Activated CD4-positive, alpha-beta memory T cell treated with anti-CD3 and anti-CD28 coated beads for 36 hours (primary cell): ENCODE data around the gene CACNA2D4. TPM values are rescaled to one million over a fixed set of nuclear protein-coding genes. Genes with fewer than 3 reads are reported as not detected.

Experiments used
- CTCF ChIA-PET: fragments of 350-600 bp; sonication (Branson Sonifier 250); formaldehyde crosslinking; loops from one replicate; lab custom pipeline; 2021; ENCODE audit warnings: antibody characterized with exemption, inconsistent platforms; lab: Charles Lee
- POLR2A ChIA-PET: fragments of 350-600 bp; sonication (Branson Sonifier 250); formaldehyde crosslinking; loops from one replicate; lab custom pipeline; 2021; ENCODE audit warnings: antibody characterized with exemption; lab: Charles Lee
- DNase-seq: peaks from one replicate; pipeline ENCODE4 v3.0.0-alpha.2; 2020
- H3K27ac Mint-ChIP-seq: one replicate; pipeline ENCODE4 v1.8.0; 2021; ENCODE audit warnings: mixed read lengths
- H3K27me3 Mint-ChIP-seq: one replicate; pipeline ENCODE4 v1.8.0; 2021; ENCODE audit warnings: mixed read lengths
- H3K36me3 Mint-ChIP-seq: one replicate; pipeline ENCODE4 v1.8.0; 2021; ENCODE audit warnings: mixed read lengths
- H3K4me1 Mint-ChIP-seq: one replicate; pipeline ENCODE4 v1.8.0; 2021; ENCODE audit warnings: low read depth, mixed read lengths
- H3K4me3 Mint-ChIP-seq: one replicate; pipeline ENCODE4 v1.8.0; 2021; ENCODE audit warnings: mild to moderate bottlenecking, mixed read lengths
- H3K9me3 Mint-ChIP-seq: one replicate; pipeline ENCODE4 v1.8.0; 2021; ENCODE audit warnings: mixed read lengths
- intact Hi-C: fragments of 100-400 bp; cut with micrococcal nuclease; formaldehyde crosslinking; loops from one replicate; pipeline ENCODE4 v1.15.1; 2023
- total RNA-seq, 2 experiments: library from RNA; stranded (reverse); gene quantifications; one replicate each; pipeline ENCODE4 v1.2.3, GENCODE V29; 2021

The CACNA2D4 gene
- total RNA-seq, 2 experiments from 2014 or later = 11.7 to 13.3 TPM

DNA sequence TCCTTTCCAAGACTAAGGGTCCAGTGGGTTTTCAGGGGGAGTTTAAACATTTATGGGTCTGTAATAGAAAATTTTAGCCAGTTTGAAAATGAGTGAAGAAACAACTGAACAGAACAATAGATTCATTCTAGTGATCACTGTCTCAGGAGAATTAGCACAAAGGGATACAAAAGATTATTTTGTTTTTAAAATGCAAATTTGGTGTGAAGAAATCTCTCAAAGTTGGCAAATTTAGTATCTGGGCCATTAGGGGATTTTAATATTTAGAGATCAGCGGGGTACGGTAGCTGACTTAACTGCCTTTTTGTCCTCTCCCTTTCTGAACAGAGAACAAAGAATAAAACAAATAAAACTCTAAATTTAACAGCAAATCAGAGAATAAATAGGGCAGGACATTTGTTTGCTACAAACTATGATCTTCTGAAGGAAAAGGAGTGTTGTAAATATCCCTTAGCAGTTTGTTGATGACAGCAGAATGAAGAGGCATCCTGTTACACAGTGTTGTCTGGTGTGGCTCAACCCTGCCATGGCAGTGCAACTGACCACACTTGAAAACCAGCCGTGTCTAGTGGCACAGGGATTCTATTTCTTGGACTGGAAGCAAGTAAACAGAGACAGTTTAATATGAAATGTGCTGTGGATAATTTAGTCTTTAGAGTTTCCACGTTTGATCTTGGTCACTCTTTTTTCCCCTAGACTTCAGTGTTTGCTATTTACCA is 144.4 kb downstream of the CACNA2D4 start:
- no peaks in the 10 kb centered on the region for H3K4me1 Mint-ChIP-seq
- H3K36me3 Mint-ChIP-seq = peaks cover 12% of the 10 kb centered on the region
- no peak for DNase-seq
- H3K27me3 Mint-ChIP-seq = no peaks in the 10 kb centered on the region
- intact Hi-C loops = no loop called here
- H3K4me3 Mint-ChIP-seq = no peak overlapping the region
- CTCF ChIA-PET = no interaction called here
- H3K9me3 Mint-ChIP-seq = no peaks in the 10 kb centered on the region
- no peak overlapping the region for H3K27ac Mint-ChIP-seq
- POLR2A ChIA-PET = no interaction called here

DNA sequence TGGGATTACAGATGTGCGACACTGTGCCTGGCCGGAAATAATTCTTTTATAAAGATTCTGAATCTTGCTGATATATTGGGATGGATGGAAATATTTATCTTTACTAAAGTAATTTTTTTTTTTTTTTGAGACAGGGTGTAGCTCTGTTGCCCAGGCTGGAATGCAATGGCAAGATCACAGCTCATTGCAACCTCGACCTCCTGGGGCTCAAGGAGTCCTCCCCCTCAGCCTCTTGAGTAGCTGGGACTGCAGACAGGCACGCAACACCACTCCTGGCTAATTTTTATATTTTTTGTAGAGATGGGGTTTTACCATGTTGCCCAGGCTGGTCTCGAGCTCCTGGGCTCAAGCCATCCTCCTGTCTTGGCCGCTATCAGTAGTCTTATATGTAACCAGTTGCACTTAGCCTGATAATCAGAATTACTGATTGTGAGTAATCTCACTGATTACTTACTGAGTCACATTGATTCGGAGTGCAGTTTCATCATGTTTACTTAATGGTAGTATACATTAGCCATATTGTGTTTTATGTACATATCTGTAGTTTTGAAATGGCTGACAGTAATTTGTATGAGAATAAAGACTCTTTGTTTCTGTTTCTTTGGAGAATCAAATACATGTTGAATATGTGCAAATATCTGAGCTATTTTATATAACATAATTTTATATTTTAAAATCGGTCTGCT is 148.5 kb downstream of the CACNA2D4 start:
- POLR2A ChIA-PET = no interaction called here
- intact Hi-C loops = no loop called here

GRCh38 chr12:1768615-1769014 is 149.8 kb downstream of the CACNA2D4 start:
- CTCF ChIA-PET = interaction anchor here (2.3 kb wide), 1 partner anchor 22 kb away, joined by 7 read pairs; no protein-coding TSS in a partner anchor
- POLR2A ChIA-PET = no interaction called here
- Mint-ChIP-seq H3K4me1 (peaks cover 4% of the 10 kb centered on the region), H3K4me3 (no peak overlapping the region), H3K36me3 (no peaks in the 10 kb centered on the region), H3K27me3 (no peaks in the 10 kb centered on the region), H3K27ac (no peak overlapping the region), H3K9me3 (no peaks in the 10 kb centered on the region)
- no peak for DNase-seq
- intact Hi-C loops = no loop called here

More for the DNA sequence above, 148.5 kb downstream of the CACNA2D4 start:
- no peak overlapping the region for H3K4me3 Mint-ChIP-seq
- H3K9me3 Mint-ChIP-seq = no peaks in the 10 kb centered on the region
- no peak for DNase-seq
- no peak overlapping the region for H3K27ac Mint-ChIP-seq
- H3K36me3 Mint-ChIP-seq = peaks cover 1% of the 10 kb centered on the region
- CTCF ChIA-PET = interaction anchor here (0.6 to 1.8 kb wide), 4 partner anchors 21 to 170 kb away, joined by 3 to 4 read pairs (median 4); no protein-coding TSS in a partner anchor
- H3K27me3 Mint-ChIP-seq = no peaks in the 10 kb centered on the region
- H3K4me1 Mint-ChIP-seq = peaks cover 4% of the 10 kb centered on the region

GRCh38 chr12:1767407-1768090 is 150.9 kb downstream of the CACNA2D4 start:
- Mint-ChIP-seq H3K4me1 (peaks cover 4% of the 10 kb centered on the region), H3K36me3 (no peaks in the 10 kb centered on the region), H3K4me3 (no peak overlapping the region), H3K9me3 (no peaks in the 10 kb centered on the region), H3K27me3 (no peaks in the 10 kb centered on the region), H3K27ac (no peak overlapping the region)
- no peak for DNase-seq
- ChIA-PET POLR2A (no interaction called here), CTCF (interaction anchor here (2.3 kb wide), 1 partner anchor 23 kb away, joined by 7 read pairs; no protein-coding TSS in a partner anchor)
- intact Hi-C loops = no loop called here

- H3K27ac Mint-ChIP-seq = no peak overlapping the region
- no peak overlapping the region for H3K4me3 Mint-ChIP-seq
- POLR2A ChIA-PET = no interaction called here
- H3K27me3 Mint-ChIP-seq = no peaks in the 10 kb centered on the region
- peaks cover 4% of the 10 kb centered on the region for H3K4me1 Mint-ChIP-seq
- no peaks in the 10 kb centered on the region for H3K9me3 Mint-ChIP-seq
- CTCF ChIA-PET = interaction anchor here (0.7 kb wide), 1 partner anchor 143 kb away, joined by 3 read pairs; no protein-coding TSS in a partner anchor
- H3K36me3 Mint-ChIP-seq = no peaks in the 10 kb centered on the region
- DNase-seq = no peak
- intact Hi-C loops = no loop called here
These were observed 152.3 kb downstream of the CACNA2D4 start for GRCh38 chr12:1766110-1766509.

- H3K4me1 Mint-ChIP-seq = peaks cover 8% of the 10 kb centered on the region
- H3K27ac Mint-ChIP-seq = no peak overlapping the region
- H3K4me3 Mint-ChIP-seq = no peak overlapping the region
- intact Hi-C loops = no loop called here
- ChIA-PET CTCF (interaction anchor here (1.2 kb wide), 1 partner anchor 28 kb away, joined by 6 read pairs; no protein-coding TSS in a partner anchor), POLR2A (no interaction called here)
- no peaks in the 10 kb centered on the region for H3K9me3 Mint-ChIP-seq
- no peak for DNase-seq
- peaks cover 17% of the 10 kb centered on the region for H3K36me3 Mint-ChIP-seq
- no peaks in the 10 kb centered on the region for H3K27me3 Mint-ChIP-seq
These were observed 155.3 kb downstream of the CACNA2D4 start for GRCh38 chr12:1763153-1763552.

DNA sequence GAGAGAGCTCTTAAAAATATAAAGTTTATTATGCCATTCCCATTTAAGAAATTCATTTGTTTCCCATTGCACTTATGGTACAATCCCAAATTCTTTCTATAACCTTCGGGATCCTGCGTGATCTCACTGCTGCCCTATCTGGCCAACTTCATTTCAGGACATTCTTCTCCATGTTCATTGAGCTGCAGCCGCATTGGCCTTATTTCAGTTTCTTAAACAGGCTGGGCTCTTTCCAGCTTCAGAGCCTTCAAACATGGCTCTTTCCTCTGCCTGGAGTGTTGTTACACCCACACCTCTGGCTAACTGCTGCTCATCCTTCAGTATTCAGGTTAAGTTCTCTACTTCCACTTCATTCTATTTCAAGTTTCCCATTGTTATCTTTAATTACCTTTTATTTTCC is 156.6 kb downstream of the CACNA2D4 start:
- Mint-ChIP-seq H3K27ac (no peak overlapping the region), H3K9me3 (no peaks in the 10 kb centered on the region), H3K27me3 (no peaks in the 10 kb centered on the region), H3K4me1 (peaks cover 8% of the 10 kb centered on the region), H3K4me3 (no peak overlapping the region), H3K36me3 (peaks cover 27% of the 10 kb centered on the region)
- ChIA-PET POLR2A (no interaction called here), CTCF (interaction anchor here (0.9 to 1.6 kb wide), 3 partner anchors 10 to 178 kb away, joined by 3 to 7 read pairs (median 6); no protein-coding TSS in a partner anchor)
- DNase-seq = no peak
- intact Hi-C loops = no loop called here

DNA sequence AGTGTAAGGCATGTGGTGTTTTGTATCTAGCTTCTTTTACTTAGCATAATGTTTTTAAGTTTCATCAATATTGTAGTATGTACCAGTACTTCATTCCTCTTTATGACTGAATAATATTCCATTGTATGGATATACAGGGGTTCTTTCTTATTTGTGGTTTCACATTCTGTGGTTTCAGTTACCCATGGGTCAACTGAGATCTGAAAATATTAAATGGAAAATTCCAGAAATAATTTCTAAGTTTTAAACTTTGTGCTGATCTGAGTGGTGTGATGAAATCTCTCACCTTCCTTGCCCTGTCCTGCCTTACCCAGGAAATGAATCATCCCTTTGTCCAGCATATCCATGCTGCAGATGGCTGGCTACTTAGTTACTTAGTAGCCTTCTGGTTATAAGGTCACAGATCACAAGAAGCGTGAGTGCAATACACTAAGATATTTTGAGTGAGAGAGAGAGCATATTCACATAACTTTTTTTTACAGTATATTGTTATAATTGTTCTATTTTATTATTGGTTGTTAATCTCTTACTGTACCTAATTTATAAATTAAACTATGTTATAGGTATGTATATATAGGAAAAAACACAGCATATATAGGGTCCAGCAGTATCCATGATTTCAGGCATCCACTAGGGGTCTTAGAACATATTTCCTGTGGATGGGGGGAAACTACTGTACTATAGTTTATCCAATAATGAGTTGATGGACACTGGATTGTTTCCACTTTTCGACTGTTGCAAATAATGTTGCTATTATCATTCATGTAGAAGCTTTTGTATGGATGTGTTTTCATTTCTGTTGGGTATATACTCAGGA is 157.7 kb downstream of the CACNA2D4 start:
- POLR2A ChIA-PET = no interaction called here
- Mint-ChIP-seq H3K4me3 (no peak overlapping the region), H3K36me3 (peaks cover 31% of the 10 kb centered on the region)

GRCh38 chr12:1758887-1759286 is 159.6 kb downstream of the CACNA2D4 start:
- Mint-ChIP-seq H3K9me3 (no peaks in the 10 kb centered on the region), H3K36me3 (peaks cover 39% of the 10 kb centered on the region), H3K4me1 (peaks cover 4% of the 10 kb centered on the region), H3K4me3 (no peak overlapping the region), H3K27me3 (no peaks in the 10 kb centered on the region), H3K27ac (no peak overlapping the region)
- ChIA-PET POLR2A (no interaction called here), CTCF (no interaction called here)
- DNase-seq = no peak
- intact Hi-C loops = no loop called here

More for the DNA sequence above, 157.7 kb downstream of the CACNA2D4 start:
- no peak for DNase-seq
- no peaks in the 10 kb centered on the region for H3K27me3 Mint-ChIP-seq
- CTCF ChIA-PET = interaction anchor here (0.9 to 1.6 kb wide), 2 partner anchors 9 to 179 kb away, joined by 3 to 7 read pairs; no protein-coding TSS in a partner anchor
- H3K4me1 Mint-ChIP-seq = peaks cover 8% of the 10 kb centered on the region
- H3K27ac Mint-ChIP-seq = no peak overlapping the region
- H3K9me3 Mint-ChIP-seq = no peaks in the 10 kb centered on the region
- intact Hi-C loops = no loop called here

GRCh38 chr12:1758376-1758775 is 160.1 kb downstream of the CACNA2D4 start:
- ChIA-PET CTCF (no interaction called here), POLR2A (no interaction called here)
- intact Hi-C loops = no loop called here
- Mint-ChIP-seq H3K27me3 (no peaks in the 10 kb centered on the region), H3K4me1 (peaks cover 4% of the 10 kb centered on the region), H3K27ac (no peak overlapping the region), H3K36me3 (peaks cover 39% of the 10 kb centered on the region), H3K4me3 (no peak overlapping the region), H3K9me3 (no peaks in the 10 kb centered on the region)
- DNase-seq = no peak

DNA sequence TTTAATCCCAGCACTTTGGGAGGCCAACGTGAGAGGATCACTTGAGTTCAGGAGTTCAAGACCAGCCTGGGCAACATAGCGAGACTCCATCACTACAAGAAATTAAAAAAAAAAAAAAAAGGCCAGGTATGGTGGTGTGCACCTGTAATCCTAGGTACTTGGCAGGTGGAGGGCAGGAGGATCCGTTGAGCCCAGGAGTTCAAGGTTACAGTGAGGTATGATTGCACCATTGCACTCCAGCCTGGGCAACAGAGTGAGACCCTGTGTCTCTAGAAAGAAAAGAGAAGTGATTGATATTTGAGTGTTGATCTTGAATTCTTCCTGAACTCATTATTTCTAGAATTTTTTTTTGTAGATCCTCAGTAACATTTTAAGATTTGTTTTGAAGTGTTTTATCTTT is 168.2 kb downstream of the CACNA2D4 start:
- ChIA-PET POLR2A (no interaction called here), CTCF (no interaction called here)
- H3K9me3 Mint-ChIP-seq = peaks cover 28% of the 10 kb centered on the region
- intact Hi-C loops = no loop called here
- H3K36me3 Mint-ChIP-seq = peaks cover 34% of the 10 kb centered on the region
- no peaks in the 10 kb centered on the region for H3K4me1 Mint-ChIP-seq
- H3K27me3 Mint-ChIP-seq = no peaks in the 10 kb centered on the region
- H3K27ac Mint-ChIP-seq = no peak overlapping the region
- no peak overlapping the region for H3K4me3 Mint-ChIP-seq
- no peak for DNase-seq
